CD4-positive, alpha-beta T cell treated with Interleukin-15 for 1 hour (primary cell): ENCODE data around the gene TTC7B.

ENCODE experiments used
- DNase-seq: peaks from one replicate; pipeline ENCODE4 v3.0.0-alpha.2; 2020

Gene TTC7B

DNA sequence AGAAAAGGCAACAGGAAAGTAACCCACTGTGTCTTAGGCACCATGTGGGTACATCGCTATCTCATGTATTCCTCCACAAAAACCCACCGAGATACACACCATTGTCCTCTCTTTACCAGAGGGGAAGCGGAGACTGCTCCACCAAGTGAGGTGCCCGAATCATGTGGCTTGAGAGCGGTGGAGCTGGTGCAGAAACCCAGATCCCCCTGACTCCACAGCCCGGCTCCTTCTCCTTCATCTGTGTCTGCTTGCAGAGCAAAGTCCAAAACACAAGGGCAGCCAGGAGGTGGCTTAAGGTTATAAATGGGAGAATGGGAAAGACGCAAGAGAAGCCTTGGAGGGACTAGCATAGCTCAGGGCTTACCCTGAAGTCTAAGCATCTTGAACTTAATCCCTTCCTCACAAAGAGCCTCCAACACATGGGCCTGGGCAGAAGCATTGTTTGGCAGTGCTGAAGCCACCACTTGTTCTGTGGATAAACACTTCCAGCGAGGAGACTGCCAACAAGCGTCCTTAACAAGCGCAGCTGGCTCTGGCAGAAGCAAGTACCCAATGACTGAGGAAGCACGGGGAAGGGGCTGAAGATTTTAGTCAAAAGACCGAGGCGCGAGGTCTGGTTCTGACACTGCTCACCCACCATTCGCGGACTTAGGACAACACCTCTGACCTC, 83.0 kb downstream of the TTC7B start:
- DNase-seq, result no peak

- DNase-seq, result no peak
Measured at GRCh38 chr14:90732718-90733117, 83.5 kb downstream of the TTC7B start.

GRCh38 chr14:90732139-90732538, 84.1 kb downstream of the TTC7B start:
- no peak for DNase-seq

- no peak for DNase-seq
Measured at GRCh38 chr14:90731487-90731886, 84.7 kb downstream of the TTC7B start.

- DNase-seq, result no peak
Measured at GRCh38 chr14:90730206-90730766, 85.9 kb downstream of the TTC7B start.

- DNase-seq, result no peak
Measured at GRCh38 chr14:90728951-90729350, 87.3 kb downstream of the TTC7B start.

DNA sequence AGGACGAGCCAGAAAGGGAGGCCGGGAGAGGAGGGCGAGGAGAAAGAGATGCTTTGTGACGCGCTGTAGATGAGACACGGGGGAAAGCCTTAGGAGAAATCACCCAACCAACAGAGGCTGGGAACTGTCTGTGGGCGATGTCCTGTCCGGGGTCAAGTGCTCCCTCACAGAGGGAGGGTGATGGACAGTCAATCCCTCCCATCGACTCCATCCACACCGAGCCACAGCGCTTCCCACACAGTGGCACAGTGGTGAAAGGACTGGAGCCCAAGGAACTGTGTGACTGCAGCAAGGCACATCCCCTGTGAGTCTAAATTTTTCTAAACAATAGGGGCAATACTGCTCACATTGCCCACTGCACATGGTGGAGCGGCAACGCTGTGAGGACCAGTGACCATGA, 89.1 kb downstream of the TTC7B start:
- no peak for DNase-seq

DNA sequence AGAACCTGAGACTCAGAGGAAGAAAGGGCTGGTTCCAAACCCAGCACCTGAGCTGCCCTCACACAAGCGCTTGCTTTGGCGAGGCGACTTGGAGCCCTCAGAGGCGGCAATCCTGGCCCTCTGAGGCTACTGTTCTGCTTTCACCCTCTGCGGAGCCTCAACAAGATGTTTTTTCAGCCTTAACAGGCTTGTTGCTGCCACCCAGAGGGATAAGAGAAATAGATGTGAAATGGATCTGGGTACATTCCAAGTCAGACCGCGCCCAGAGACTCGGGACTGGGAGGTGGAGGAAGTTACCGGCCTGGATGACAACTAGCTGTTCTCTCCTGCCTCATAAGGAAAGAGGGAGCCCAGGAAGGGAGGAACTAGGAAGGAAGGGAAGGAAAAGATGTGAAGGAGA, 89.6 kb downstream of the TTC7B start:
- DNase-seq, result no peak

GRCh38 chr14:90724866-90725265, 91.4 kb downstream of the TTC7B start:
- no peak for DNase-seq

- DNase-seq, result no peak
Measured at GRCh38 chr14:90722590-90722989, 93.6 kb downstream of the TTC7B start.

GRCh38 chr14:90721619-90722305, 94.5 kb downstream of the TTC7B start:
- no peak for DNase-seq

DNA sequence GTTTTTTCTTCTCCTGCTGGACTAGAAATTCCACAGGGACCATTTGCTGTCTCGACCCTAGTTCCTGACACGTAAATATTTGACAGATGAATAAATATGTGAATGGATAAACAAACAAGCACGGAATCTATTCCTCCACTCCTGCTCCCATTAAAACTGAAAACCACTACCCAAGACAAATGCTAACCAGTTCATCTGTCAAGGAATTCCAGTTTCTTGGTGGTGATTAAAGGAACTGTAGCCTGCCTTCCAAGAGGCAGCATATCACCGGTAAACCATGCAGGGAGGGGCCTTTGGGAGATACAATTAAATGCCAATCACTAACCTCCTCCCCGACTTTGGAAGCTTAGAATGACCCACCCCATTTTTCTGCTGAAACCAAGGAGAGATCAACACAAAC, 95.4 kb downstream of the TTC7B start:
- no peak for DNase-seq

GRCh38 chr14:90720336-90720735, 95.9 kb downstream of the TTC7B start:
- no peak for DNase-seq

GRCh38 chr14:90717916-90718315, 98.3 kb downstream of the TTC7B start:
- no peak for DNase-seq

GRCh38 chr14:90715993-90716392, 100.2 kb downstream of the TTC7B start:
- no peak for DNase-seq

DNA sequence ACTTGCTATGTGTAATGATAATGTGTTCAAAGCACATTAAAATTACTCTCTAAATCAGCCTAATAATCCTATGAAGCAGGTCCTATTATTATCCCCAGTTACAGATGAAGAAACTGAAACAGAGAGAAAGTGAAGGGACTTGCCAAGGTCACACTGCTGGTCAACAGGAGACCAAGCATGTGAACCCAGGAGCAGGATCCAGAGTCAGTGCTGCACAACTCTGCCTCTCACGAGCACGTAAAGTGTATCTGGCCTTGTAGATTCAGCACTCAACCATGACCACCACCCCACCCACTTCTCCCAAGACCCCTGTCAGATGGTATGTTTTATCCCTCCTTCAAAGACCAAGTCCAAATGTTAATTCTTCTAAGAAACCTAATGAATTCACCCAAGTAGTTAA, 100.7 kb downstream of the TTC7B start:
- no peak for DNase-seq

DNA sequence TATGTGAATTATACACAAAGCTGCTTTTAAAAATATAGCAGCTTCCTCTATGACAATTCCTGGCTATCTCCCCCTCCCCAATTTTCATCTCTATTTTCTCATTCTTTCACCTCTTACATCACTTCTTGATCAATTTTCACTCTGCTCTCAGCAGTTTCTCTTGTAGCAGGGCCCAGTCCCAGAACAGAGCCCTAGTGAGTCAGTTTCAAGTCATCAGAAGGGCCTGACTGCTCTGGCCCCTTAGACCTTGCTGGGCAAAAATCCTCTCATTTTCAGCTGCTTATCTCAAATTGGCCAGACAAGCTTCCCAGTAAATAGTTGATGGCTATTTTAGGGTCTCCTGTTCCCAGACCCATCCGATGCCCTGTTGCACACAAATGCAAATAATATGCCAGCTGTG, 101.4 kb downstream of the TTC7B start:
- DNase-seq, result no peak

DNA sequence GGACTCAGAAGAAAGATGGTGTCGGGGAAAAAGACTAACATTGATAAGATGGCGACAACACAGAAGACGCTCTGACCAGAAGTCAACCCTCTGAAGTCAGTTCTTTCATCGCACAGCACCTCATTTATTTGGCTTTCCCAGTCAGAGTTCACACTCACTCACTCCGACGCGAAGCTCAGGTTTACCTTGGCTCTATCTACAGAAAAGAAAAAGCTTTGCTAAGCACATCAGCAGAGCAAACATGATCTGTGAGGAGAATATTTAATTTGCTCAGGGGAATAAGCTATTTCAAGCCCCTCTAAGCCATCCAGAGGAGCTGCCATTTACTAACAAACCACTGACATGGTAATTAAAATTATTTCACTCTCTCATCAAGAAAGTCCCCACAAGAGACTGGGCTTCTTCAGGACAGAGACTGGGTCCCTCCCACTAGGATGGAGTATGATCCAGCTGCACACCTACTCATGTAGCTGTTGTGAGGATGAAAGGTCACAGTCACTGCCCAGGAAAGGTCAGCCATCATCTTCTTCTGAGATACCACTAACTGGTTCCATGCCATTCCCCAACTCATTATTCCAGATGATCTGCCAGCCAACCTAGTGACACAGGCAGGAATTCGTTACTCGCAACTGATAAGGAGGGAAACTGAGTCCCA, 111.4 kb downstream of the TTC7B start:
- no peak for DNase-seq

GRCh38 chr14:90703841-90704737, 112.1 kb downstream of the TTC7B start:
- DNase-seq, result no peak

DNA sequence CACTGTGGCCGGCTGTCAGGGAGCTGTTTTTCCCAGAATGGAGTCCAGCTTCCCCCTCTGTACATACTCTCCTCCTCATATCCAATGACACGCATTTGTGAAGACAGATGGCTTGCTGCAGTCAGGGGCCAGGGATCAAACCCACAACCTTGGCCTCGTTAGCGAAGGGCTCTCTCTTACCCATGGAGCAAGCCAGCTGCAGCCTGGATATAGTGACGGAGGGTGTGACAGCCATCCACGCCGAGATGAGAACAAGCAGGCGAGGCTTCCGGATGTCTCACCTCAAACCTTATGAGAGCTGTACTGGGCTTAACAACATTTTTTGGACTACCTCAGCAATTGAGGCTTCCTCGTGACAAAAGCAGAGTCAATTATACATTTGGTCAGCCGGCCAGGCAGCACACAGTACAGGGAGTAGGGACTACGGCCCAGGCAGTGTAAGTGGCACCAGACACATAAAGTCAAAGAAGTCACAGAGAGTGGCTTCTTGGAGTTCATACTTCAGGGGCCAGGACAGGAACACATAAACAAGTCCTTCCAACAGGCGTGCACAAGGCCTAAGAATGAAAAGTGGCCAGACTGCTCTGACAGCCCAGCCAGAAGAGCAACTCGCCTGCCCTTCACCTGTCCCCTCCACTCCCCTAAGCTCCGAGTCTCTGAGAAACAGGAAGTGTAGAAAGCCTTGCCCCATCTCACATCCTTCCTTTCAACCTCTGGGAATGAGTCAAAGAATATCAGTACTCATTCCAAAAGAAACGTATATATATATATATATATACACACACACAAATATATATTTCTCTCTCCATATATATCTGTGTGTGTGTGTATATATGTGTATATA, 115.1 kb downstream of the TTC7B start:
- no peak for DNase-seq

- DNase-seq, result no peak
Measured at GRCh38 chr14:90699016-90699415, 117.2 kb downstream of the TTC7B start.

- DNase-seq, result no peak
Measured at GRCh38 chr14:90698379-90698869, 117.8 kb downstream of the TTC7B start.
